Umbilical cord (tissue), 2 donors: ENCODE data around the gene NOL3. TPM values are rescaled to one million over a fixed set of nuclear protein-coding genes. Genes with fewer than 3 reads are reported as not detected.

ENCODE experiments used
- DNase-seq: peaks from one replicate; pipeline ENCODE4 v3.0.0-alpha.2; 2015; ENCODE audit warnings: low spot score
- total RNA-seq: library from RNA; depleted of rRNA; stranded (reverse); fragments of >200 nt; gene quantifications from one replicate; pipeline ENCODE4 v1.2.3, GENCODE V29; 2014; ENCODE audit warnings: low replicate concordance; ENCODE audit not compliant: insufficient read depth

The NOL3 gene
- total RNA-seq, 1 donor from 2014 or later, result 17.1 TPM

DNA sequence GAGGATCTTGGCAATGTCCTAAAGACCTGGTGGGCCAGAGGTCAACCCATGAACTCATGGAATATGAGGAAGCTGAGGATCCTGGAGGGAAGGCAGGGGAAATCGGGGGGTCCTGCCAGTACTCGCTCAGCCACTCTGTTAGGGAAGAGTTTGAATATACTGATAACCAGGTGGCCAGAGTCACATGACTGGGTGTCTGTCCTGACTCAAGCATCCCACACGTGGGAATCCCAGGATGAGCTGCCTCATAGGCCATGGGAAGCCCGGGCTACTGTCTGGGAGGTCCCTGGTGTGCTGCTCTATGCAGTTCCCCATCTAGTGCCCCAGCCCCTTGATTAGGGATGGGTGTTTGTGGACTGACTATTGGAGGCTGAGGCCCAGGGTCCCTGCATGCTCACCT lies 18.0 kb downstream of the NOL3 start:
- no peak for DNase-seq

DNA sequence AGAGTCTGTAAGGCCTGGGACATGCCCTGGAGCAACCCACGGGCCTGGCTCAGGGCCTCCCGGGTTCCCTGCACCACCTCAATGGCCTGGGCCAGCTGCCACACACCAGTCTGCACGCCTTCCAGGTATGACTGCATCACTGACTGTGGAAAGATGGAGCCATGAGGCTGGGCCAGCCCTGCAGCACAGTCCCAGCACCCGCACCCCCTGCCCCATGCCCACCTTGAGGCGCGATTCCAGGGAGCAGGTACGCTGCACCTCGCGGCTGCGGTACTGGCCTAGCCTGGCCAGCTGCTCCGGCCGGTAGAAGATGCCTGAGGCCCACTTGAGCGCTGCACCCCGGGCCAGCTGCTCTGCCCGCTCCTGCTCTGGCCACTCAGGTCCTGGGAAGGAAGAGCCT lies 18.5 kb downstream of the NOL3 start:
- DNase-seq, result no peak

DNA sequence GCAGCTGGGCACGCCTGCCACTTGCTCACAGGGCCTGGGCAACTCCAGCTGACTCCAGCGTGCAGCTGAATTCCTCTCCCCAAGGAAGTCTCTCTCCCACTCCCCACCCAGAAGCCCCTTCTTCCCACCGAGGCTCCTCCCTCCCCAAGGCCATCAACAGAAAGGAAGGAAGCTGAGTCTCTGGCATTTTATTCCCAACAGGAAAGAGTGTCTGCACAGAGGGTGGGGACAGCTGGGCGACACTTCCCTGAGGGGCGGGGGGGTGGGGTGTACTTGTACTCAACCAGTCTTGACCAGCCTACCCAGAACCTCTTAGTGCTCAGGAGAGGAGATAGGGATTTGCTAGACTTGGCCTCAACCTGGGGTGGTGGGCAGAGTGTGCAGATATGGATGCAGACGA lies 19.7 kb downstream of the NOL3 start, which contains the start of gene EXOC3L1:
TSS of gene EXOC3L1 (minus strand) at position 96 of the 400 bp plus-strand sequence. CDS start 460 bp downstream, outside the sequence.
- no peak for DNase-seq

DNA sequence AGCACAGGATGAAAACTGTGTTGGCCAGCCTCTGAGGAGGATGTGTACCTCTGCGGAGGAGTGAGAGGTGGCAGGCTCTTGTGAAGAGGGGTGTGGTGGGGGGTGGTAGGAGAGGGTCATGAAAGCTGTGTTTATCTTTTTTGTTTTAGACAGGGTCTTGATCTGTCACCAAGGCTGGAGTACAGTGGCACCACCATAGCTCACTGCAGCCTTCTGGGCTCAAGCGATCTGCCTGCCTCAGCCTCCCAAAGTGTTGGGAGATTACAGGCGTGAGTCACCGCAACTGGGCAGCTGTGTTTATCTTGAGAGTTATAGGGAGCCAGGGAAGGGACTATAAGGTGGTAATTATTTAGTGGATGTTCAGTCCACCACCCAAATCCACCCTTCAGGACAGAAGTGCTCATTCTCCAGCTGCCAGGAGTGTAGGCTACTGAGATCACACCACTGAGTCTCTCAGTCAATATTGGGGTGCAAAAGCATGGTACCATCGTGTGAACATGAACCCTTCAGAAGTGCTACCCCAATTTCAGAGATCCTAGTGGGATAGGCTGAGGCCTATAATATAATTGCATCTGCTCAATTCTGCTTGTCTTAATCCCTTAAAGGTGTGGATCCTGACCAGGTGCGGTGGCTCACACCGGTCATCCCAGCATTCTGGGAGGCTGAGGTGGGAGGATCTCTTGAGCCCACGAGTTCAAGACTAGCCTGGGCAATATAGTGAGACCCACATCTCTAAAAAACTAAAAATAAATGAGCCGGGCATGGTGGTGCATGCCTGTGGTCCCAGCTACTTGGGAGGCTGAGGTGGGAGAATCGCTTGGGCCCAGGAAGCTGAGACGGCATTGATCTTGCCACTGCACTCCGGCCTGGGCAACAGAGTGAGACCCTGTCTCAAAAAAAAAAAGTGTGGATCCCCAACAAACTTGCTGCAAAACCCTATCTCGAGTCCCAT lies 20.4 kb downstream of the NOL3 start:
- no peak for DNase-seq

DNA sequence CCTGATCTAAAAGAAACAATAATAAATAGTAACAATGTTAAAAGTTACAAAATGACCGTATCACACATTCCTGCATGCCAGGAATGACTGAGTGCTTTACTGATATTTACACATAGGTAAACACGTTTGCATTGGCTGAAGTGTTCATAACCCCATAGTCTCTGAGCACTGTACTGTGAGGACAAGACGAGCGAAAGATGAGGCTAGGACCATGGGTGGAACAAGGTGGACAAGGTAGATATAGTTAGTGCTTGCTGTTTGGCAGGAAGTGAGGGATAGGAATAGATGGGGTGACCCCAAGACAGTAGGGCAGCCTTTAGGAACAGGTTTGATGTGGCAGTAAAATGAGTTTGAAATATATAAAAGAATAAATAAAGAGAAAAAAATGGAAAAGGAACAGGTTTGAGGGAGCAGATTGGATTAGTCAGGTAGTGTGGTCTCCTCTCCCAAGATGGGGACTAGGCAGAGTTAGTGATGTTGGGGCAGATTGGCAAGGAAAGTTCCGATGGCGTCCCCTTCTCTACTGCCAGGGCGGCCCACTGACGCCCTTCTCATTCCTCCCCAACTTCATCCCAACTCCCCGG lies 21.2 kb downstream of the NOL3 start:
- DNase-seq, result no peak

DNA sequence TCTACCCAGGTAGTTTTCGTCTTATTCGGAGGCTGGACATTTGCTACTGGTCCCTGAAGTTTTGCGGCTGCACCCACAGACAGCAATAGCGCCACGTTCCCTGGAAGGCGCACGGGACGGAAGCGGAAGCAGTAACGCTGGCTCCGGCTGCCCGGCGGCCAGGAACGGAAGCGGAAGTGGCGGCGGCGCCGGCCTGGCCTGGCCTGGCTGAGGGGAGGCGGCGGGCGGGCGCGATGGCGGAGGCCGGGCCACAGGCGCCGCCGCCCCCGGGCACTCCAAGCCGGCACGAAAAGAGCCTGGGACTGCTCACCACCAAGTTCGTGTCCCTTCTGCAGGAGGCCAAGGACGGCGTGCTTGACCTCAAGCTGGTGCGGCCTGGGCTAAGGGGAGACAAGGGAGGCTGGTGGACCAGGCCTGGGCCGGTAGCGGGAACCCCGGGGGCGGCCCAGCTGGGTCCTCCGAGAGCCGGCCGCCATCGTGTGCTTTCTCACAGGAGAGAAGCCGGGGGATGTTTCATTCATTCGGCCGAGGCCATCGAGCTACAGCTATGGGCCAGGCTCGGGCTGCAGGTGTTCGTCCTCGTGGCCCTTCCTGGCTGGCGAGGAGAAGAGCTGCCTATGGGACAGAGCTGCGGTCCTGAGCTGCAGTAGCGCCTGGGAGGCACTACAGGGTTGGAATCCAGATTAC lies 21.8 kb downstream of the NOL3 start, which contains the start of gene E2F4:
TSS of gene E2F4 (plus strand) at position 161 of the 687 bp plus-strand sequence. CDS start at position 234, 73 bp downstream.
- DNase-seq, result peak; percentile 90

DNA sequence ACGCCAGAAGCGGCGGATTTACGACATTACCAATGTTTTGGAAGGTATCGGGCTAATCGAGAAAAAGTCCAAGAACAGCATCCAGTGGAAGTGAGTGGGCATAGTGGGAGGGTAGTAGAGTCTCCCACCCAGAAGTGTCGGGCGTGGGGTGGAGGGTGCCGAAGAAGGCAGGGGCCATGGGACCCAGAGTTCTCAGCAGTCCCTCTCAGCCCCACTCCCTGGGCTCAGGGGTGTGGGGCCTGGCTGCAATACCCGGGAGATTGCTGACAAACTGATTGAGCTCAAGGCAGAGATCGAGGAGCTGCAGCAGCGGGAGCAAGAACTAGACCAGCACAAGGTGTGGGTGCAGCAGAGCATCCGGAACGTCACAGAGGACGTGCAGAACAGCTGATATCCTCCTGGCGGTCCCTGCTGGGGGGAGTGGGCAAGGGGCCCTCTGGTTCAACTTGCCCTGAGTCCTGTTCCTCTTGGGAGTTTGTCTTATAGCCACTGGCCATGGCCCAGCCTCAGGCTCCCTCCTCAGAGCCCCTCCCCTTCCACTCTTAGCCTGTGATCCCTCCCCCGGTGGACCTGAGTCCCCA lies 22.5 kb downstream of the NOL3 start:
- DNase-seq, result no peak

DNA sequence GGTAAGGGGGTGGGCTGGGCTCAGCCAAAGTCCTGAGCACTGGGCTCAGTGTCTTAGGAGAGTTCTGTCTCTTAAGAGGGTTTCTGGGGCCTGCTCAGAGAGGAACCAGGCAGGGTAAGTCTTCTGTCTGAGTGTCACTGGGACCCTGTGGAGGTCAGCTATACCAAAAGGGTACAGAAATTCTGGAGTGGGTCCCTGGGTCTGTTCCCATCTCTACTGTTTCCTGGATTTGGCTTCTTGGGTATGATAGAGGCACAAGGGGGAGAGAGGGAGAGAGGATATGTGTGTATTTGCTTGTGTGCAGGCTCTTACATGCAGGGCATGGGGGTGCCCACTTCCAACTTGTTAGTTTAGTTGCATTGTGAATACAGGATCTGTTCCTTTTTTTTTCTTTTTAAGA lies 23.2 kb downstream of the NOL3 start:
- DNase-seq, result no peak

DNA sequence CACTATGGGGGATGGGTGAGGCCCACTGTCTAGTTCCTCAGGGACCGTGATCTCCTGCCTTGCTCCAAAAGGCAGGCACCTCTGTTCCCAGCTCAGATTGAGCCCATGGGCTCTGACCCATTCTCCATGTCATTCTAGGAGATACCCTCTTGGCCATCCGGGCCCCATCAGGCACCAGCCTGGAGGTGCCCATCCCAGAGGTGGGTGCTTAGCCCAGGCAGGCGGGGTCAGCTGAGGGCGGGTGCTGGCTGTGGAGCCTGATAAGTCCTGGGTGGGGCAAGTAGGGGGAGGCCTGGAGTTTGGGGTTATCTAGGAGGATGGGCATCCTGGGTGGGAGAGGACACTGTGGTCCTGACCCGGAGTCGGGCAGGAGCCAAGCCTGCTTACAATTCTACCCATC lies 23.9 kb downstream of the NOL3 start:
- DNase-seq, result no peak

DNA sequence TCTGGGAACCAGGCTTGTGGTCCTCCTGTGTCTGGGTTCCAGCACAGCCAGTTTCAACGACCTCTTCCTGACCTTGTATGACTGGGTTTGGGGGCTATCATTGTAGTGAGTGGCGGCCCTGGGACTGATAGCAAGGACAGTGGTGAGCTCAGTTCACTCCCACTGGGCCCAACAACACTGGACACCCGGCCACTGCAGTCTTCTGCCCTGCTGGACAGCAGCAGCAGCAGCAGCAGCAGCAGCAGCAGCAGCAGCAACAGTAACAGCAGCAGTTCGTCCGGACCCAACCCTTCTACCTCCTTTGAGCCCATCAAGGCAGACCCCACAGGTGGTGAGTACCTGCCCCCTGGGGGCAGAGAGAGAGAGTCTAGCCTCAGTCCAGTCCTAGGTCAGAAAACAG lies 25.3 kb downstream of the NOL3 start:
- no peak for DNase-seq

DNA sequence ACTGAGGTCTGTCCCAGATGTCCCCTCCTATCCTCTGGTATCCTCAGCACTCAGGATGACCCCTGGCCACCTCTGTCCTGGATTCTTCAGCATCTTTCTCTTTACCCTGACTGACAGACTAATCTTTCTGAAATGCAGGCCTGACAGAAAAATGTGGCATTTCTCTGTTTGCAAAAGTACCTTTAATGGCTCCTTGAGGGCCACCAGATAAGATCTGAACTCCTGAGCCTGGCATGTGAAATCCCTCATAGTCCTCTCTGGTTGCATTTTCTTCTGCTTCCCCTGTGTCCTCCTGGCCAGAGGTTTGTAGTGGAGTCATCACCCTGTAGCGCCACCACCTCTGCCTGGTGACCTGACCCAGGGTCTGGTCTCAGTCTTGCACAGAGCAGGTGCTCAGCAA lies 26.5 kb downstream of the NOL3 start:
- no peak for DNase-seq

DNA sequence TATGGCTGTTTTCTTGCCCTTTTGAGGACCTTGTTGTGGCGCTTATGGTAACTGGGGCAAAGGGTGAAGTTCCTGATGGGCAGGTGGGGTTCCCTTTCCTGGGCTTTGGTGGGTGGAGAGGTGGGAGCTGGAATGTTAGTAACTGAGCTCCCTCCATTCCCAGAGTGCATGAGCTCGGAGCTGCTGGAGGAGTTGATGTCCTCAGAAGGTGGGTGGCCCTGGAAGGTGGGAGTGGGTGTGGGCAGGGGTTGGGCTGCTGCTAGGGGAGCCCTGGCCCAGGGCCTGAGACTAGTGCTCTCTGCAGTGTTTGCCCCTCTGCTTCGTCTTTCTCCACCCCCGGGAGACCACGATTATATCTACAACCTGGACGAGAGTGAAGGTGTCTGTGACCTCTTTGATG lies 27.4 kb downstream of the NOL3 start:
- no peak for DNase-seq

DNA sequence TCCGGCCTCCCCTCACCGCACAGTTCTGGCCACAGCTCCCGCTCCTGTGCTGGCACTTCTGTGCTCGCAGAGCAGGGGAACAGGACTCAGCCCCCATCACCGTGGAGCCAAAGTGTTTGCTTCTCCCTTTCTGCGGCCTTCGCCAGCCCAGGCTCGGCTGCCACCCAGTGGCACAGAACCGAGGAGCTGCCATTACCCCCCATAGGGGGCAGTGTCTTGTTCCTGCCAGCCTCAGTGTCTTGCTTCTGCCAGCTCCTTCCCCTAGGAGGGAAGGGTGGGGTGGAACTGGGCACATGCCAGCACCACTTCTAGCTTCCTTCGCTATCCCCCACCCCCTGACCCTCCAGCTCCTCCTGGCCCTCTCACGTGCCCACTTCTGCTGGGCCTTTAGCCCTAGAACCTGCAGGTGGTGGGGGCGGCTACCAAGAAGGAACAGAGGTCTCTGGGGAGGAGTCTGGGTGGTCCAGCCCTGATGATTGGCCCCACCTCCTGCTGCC lies 27.9 kb downstream of the NOL3 start:
- DNase-seq, result no peak

DNA sequence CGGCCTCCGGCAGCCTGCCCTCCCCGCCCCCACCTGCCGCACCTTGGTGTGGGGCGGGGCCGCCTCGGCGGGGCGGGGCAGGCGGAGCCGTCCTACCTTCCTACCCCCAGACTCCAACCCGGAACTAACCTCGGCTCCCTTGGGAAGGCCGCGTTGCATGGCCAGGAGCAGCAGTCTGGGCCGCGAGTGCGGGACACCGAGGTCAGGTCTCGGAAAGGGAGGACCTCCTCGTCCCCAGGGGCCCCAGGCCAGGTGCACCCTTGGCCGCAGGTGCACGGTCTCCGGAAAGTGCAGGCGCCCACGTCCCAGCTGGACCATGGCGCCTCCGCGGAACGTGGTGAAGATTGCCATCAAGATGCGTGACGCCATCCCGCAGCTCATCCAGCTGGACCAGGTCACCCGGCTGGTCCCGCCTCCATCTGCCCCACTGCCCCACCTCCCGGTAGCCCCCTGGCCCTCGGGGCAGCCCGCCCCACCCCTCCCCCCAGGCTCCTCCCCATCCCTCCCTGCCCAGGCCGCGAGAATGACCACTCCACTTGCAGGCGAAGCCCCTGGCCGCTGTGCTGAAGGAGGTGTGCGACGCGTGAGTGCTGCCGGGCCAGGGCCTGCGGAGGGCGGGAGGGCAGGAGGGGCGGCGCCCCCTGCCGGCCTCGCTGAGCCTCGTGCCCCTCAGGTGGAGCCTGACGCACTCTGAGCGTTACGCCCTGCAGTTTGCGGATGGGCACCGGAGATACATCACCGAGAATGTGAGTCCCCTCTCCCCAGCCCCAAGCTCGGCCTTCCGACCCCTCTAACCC lies 28.9 kb downstream of the NOL3 start, which contains the start of gene ELMO3:
TSS of gene ELMO3 (plus strand) at position 121 of the 797 bp plus-strand sequence. CDS start at position 317, 196 bp downstream.
- no peak for DNase-seq

DNA sequence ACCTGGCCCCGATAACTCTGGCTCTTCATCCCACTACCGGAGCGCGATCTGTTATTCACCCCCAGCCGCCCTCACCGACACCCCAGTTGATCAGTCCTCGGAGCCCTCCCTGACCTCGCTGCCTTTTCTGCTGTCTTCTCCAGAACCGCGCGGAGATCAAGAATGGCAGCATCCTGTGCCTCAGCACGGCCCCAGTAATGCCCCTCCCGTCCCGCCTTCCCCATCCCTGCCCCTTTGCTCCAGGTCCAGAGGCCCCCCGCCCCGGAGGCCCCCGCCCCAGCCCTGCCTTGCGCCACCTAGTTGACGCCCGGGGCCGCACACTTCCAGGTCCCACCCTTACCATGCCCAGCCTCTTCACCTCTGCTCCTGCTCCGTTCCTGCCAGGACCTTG lies 29.5 kb downstream of the NOL3 start:
- DNase-seq, result no peak

DNA sequence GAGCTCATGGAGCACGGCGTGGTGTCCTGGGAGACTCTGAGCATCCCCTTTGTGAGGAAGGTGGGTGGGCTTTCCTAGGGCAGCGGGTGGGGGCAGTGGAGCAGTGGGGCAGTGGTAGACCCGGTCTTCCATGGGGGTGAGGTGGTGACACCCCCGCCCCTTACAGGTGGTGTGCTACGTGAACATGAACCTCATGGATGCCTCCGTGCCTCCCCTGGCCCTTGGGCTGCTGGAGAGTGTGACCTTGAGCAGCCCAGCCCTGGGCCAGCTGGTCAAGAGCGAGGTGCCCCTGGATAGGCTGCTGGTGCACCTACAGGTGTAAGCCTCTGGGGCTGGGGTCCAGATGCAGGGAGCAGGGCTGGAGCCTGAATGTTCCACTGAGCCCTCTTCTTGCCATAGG lies 30.2 kb downstream of the NOL3 start:
- DNase-seq, result no peak

DNA sequence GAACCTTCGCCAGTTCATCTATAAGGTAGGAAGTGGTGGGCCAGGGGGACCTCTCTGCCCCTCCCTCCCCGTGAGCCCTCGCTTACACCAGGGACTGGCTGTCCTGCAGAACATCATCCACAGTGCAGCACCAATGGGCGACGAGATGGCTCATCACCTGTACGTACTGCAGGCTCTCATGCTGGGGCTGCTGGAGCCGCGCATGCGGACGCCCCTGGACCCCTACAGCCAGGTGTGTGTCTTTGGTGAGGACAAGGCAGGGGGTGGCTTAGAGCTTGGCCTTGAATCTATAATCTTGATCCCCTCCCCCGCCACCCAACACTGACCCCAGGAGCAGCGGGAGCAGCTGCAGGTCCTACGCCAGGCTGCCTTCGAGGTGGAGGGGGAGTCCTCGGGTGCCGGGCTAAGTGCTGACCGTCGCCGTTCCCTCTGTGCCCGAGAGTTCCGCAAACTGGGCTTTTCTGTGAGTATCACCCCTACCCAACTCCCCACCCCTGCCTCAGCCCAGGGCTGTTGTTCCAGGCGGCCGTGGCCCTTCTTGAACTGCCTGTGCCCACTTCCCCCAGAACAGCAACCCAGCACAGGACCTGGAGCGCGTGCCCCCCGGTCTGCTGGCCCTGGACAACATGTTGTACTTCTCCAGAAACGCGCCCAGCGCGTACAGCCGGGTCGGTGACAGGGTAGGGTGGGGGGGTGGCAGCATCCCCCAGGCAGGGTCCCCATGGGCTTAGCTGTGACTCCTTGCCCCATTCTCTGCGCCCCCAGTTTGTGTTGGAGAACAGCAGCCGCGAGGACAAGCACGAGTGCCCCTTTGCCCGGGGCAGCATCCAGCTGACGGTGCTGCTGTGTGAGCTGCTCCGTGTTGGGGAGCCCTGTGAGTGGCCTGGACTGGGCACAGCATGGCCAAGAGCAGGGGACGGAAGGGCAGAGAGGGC lies 31.3 kb downstream of the NOL3 start:
- no peak for DNase-seq

DNA sequence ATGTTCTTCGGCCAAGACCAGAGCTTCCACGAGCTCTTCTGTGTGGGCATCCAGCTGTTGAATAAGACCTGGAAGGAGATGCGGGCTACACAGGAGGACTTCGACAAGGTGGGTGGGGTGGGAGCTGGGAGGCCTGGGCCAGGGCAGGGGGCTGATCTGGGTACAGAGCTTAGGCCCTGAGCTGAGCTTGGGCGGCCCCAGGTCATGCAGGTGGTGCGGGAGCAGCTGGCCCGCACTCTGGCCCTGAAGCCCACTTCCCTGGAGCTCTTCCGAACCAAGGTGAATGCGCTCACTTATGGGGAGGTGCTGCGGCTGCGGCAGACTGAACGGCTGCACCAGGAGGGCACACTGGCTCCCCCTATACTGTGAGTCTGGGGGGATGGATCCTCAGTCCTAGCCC lies 32.1 kb downstream of the NOL3 start:
- no peak for DNase-seq

DNA sequence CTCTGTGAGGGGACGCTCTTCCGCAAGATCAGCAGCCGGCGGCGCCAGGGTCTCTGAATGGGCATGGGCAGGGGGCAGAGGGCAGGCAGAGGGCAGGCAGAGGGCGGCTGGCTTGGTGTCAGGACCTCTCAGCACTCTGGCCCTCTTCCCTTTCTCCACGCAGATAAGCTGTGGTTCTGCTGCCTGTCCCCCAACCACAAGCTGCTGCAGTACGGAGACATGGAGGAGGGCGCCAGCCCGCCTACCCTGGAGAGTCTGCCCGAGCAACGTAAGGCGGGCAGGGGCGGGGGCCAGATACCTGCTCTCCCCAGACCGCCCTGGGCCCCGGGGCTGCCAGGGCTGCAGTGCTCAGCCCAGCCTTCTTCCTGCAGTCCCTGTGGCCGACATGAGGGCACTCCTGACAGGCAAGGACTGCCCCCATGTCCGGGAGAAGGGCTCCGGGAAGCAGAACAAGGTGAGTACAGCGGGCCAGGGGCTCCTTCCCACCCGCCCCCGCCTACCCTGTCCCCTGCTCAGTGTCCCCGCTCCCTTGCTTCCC lies 32.7 kb downstream of the NOL3 start:
- no peak for DNase-seq
